Activated T-cell treated with anti-CD3 and anti-CD28 coated beads for 1 hour (primary cell): ENCODE results near the gene UBE2N.

ENCODE experiments used
- DNase-seq: peaks from one replicate; pipeline ENCODE4 v3.0.0-alpha.2; 2020; ENCODE audit warnings: low read depth

Gene UBE2N, protein sequence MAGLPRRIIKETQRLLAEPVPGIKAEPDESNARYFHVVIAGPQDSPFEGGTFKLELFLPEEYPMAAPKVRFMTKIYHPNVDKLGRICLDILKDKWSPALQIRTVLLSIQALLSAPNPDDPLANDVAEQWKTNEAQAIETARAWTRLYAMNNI

DNA sequence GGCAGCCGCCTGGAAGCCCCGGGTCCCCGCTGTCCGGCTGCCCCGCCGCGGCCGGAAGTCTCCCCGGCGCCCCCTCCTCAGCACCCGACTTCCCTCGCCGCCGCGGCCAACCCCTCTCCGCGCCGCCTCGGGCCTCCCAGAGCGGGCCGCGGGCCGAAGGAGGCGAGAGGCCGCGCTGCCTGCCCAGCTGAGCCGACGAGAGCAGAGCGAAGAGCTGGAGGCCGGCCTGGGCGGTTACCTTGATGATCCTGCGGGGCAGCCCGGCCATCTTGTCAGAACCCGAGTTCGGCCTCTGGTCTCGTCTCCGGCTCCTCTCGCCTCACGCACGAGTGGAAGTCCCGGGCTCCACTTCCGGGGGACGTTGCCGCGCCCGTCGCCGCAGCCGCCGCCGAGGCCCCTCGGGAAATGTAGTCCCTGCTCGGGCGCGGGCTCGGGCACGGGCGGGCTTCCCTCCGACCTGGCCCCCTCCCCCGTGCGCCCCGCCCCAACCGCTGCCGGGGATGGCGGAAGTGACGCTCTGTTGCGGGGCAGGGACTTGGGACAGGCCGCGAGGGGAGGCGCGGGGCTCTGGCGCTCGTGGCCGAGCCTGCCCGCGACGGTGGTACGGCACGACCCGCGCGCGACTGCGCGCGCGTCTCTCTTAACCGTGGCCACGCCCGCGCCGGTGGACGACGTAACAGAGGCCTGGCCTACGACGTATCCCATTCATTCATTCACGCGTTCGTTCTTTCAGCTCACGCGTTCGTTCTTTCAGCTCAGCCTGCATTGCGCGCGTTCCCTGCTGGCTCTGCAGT is at the start of gene UBE2N:
Gene UBE2N, minus strand, starts transcription at position 331 of the 794 bp plus-strand sequence. Its CDS starts 63 bp downstream, at position 268.
- DNase-seq, result peak; percentile 93

DNA sequence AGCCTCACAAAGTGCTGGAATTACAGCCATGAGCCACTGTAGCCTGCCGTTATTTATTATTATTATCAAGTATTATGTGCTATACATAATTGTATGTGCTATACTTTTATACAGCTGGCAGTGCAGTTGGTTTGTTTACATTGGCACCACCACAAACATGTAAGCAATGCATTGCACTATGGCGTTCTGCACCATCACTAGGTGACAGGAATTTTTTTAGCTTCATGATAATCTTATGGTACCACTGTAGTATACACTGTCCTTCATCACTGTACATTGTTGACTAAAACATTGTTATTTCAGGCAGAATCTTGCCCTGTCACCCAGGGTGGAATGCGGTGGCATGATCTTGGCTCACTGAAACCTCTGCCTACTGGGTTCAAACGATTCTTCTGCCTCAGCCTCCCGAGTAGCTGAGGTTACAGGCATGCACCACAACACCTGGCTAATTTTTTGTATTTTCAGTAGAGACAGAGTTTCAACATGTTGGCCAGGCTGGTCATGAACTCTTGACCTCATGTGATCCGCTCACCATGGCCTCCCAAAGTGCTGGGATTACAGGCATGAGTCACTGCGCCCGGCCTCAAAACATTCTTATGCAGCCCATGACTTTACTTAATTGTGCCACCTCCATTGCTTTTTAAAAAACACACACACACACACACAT is 42.7 kb upstream of the UBE2N start:
- no peak for DNase-seq

DNA sequence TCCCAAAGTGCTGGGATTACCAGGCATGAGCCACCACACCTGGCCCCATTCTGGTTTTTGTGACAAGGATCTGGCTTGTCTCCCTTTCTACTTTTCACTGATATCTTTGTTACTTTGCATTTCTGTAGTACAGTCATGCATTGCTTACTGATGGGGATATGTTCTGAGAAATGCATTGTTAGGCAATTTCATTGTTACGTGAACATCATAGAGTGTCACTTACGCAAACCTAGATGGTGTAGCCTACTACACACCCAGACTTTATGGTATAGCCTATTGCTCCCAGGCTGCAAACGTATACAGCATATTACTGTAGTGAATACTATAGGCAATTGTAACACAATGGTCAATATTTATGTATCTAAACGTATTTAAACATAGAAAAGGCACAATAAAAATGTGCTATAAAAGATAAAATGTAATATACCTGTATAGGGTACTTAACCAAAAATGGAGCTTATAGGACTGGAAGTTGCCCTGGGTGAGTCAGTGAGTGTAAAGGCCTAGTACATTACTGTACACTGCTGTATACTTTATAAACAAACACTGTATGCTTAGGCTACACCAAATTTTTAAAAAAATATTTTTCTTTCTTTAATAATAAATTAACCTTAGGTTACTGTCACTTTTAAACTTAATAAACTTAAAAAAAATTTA is 41.5 kb upstream of the UBE2N start:
- no peak for DNase-seq

DNA sequence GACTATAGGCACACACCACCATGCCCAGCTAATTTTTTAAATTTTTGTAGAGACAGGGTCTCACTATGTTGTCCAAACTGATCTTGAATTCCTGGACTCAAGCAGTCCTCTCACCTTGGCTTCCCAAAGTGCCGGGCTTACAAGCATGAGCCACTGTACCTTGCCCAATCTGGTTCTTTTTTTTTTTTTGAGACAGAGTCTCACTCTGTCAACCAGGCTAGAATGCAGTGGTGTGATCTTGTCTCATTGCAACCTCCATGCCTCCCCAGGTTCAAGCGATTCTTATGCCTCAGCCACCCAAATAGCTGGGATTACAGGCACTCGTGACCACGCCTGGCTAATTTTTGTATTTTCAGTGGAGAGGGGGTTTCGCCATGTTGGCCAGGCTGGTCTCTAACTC is 41.0 kb upstream of the UBE2N start:
- DNase-seq, result no peak

DNA sequence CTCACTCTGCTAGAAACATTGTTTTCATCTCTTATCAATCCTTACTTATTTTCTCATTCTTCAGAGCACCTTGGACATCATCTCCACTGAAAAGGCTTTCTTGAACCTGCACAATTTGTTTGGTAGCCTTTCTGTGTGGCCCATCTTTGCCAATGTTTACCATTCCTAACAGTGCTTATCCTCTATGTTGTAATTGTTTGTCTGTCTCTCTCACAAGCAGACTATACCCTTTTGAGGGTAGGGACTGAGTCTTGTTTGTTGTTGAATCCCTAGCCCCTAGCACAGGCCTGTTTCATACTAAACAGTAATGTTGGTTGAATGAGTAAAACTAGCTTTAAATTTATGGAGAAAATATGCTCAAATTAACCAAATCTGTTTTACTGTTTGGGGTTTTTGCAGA is 34.8 kb upstream of the UBE2N start:
- no peak for DNase-seq

DNA sequence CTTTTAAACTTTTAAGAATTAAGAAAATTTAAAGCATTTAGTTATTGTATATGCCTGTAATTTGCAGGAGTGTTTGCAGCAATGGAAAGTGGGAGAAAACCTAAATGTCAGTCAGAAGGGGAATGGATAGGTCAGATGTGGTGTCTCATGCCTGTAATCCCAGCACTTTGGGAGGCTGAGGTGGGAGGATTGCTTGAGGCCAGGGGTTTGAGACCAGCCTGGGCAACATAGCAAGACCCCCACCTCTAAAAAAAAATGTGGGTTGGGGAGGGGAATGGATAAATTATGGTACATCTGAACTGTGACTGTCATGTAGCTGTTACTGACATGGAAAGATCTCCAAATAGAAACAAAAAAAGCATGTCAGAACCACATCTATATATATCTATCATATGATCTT is 27.6 kb upstream of the UBE2N start:
- DNase-seq, result no peak

DNA sequence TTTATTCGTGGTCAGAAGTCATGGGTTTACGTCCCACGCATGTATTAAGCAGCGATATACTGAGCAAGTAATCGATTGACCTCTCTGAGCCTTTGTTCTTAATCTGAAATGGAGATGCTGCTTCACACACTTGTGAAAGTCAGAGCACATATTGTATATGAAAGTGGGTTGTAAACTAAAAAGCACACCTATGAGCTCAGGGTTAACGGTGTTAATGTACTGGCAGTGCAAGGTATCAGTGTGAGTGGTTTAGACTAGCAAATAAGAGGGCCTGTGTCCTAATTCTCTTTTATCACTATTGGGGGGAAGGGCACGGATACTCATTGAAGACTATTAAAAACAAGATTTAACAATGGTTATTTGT is 26.2 kb upstream of the UBE2N start:
- no peak for DNase-seq

DNA sequence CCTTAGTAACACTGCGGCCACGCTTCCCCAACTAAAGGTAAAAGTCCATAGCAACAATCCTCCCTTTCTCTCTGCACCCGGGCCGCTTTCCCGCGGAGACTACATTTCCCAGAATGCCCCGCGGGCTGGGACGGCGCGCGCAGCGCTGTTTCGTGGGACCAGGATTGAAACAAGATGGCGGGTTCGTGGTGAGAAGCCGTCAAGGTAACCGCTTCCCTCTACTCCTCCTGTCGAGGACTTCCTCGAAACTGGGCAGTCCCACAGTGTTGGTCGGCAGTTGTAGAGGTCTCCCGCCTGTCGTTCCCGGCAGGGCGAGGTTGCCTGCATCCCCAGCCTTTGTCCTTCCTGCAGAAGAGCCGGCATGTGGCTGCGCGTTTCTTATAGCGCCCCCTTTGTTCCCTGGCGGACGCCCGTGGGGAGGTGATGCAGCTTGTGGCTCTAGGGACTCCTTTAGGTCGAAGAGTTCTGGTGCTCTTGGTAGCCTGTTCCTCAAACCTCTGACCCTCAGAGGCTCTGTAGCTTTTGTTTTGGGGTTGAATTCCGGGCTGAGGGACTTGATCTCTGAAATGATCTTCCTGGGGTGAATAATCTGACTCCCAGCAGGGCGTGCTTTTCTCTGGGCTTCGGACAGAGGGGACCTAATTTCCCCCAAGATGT is 25.7 kb upstream of the UBE2N start, which contains the start of gene MRPL42:
Gene MRPL42, plus strand, starts transcription at position 164 of the 657 bp plus-strand sequence. CDS start 1,772 bp downstream, outside the sequence.
- DNase-seq, result peak; percentile 93

DNA sequence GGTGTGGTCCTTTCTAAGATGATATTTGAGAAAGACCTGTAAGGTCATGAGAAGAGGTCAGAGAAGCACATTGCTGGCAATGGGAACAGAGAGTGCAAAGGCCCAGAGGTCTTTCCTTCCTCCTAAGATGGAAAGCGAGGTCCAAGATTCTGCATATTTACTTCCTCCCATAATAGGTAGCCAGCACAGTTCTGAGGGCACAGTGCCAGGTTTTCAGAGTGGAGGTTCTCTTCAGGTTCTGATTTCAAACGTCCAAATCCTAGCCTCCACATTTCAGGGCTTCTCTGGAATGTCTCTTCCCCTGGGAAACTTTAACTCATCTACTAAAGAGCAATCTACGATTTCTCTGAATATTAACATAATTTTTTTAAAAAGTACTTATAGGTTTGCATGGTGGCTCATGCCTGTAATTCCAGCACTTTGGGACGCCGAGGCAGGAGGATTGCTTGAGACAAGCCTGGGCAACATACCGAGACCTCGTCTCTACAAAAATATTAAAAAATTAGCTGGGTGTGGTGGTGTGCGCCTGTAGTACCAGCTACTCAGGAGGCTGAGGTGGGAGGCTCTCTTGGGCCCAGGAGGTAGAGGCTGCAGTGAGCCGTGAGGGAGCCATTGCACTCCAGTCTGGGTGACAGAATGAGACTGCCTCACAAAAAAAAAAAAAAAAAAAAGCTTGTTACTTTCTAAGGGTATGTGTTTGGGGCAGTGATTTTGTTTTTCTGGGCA is 25.0 kb upstream of the UBE2N start:
- DNase-seq, result no peak

DNA sequence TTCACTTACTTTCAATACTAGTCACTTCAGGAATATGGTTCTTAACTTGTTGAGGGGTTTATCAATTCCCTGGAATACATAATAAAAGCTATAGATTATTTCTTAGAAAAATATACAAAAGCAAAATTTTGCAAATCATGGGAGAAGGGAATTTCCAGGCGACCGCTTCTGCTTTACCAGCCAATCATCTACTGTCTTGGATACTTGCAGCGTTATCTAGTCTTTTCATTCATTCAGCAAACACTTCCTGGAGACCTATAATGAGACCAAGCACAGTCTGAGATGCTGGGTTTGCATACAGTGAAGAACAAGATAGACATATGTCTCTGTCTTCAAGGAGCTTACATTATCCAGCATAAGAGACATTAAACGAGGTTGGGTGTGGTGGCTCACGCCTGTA is 24.1 kb upstream of the UBE2N start:
- no peak for DNase-seq

DNA sequence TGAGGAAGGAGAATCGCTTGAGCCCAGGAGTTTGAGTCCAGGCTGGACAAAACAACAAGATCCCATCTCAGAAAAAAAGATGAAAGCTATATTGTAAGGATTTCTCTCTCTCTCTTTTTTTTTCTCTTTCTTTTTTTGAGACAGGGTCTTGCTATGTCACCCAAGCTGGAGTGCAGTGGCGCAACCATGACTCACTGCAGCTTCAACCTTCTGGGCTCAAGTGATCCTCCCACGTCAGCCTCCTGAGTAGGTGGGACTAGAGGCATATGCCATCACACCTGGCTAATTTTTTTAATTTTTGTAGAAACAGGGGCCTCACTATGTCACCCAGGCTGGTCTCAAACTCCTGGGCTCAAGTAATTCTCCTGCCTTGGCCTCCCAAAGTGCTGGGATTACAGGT is 19.8 kb upstream of the UBE2N start:
- DNase-seq, result no peak

DNA sequence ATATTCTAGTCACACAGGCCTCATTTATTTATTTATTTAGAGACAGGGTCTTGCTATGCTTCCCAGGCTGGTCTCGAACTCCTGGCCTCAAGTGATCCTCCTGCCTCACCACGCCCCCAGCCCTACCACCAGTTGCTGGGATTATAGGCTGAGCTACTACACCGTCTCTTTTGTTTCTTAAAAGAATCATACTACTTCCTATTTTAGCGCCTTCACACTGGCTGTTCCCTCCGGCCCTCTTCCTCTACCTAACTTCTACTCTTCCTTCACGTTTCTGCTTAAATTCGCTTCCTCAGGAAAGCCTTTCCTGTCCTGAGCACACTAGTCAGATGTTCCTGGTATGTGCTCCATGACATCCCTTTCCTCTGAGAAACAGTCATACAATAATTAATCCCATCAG is 19.2 kb upstream of the UBE2N start:
- no peak for DNase-seq

DNA sequence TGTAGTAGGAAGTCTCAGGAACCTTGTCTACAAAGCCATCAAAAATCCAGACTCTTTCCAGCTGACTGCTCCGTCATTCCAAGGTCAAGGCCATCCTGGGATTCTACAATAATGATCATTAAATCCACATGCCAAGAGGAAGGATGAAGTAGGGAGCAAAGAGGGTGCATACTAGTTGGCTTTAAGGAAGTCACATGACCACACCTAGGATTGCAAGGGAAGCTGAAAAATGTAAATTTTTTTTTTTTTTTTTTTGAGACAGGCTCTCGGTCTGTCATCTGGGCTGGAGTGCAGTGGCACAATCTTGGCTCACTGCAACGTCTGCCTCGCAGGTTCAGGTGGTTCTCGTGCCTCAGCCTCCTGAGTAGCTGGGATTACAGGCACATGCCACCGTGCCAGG is 18.3 kb upstream of the UBE2N start:
- DNase-seq, result no peak

DNA sequence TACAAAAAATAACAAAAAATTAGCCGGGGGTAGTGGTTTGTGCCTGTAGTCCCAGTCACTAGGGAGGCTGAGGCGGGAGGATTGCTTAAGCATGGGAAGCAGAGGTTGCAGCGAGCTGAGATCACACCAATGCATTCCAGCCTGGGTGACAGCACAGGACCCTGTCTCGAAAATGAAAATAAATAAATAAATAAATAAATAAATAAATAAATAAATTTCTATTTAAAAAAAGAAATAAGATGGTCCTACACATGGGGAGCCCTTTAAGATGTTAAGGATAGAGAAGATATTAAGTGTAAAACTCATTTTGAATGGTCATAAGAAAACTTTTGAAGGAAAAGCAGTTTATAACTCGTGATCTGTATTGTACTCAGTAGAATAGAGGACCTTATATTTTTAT is 17.4 kb upstream of the UBE2N start:
- no peak for DNase-seq

DNA sequence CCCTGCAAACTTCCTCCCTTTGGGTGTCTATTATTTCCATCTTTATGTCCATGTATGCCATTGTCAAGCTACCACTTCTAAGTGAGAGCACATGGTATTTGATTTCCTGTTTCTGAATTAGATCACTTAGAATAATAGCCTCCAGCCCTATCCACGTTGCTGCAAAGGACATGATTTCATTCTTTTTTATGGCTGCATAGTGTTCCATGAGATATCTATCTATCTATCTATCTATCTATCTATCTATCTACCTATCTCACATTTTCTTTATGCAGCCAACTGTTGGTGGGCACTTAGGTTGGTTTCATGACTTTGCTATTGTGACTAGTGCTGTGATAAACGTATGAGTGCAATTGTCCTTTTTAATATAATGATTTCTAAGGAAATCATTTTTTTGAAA is 14.3 kb upstream of the UBE2N start:
- no peak for DNase-seq

DNA sequence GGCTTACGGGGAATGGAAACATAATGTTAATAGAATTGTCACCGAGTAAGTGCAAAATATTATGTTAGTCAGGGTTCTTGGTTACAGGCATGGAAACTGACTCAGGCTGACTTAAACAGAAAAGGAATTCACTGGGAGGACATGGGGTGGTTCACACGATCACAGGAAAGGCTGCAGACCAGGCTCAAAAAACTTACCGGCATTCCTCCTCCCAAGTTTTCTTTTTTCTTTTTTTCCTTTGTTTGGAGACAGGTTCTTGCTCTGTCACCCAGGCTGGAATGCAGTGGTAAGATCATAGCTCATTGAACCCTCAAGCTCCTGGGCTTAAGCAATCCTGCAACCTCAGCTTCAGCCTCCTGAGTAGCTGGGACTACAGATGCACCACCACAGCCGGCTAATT is 11.9 kb upstream of the UBE2N start:
- DNase-seq, result no peak

DNA sequence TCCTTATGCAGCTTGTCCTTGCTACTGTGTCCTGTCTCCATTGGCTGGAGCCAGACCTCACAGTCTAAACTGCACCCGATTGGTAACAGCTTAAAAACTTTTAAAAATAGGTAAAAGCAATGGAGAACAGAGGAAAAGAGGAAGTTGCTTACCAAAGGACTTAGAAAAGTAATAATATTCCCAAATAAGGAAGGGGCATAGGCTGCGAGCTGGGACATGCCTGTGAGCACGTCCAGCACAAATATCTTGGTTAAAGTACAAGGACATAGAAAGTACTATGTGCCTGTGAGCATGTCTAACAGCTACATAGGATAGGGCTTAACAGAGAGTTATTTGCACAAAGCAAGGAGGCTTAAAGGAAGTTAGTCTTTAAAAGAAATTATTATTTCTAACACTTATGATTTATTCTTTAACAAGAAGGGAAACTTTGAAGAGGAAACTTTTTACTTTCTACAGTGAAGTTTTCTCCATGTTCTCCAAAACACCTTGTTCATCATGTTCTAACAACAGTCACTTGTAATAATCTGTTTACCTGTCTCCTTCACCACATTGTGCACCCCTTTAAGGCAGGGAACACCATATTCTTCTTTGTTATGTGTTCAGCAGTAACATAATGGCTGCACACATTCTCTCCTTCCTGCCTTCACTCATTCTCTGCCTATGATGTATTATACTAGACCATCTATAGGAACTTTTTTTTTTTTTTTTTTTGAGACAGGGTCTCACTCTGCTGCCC is 9.8 kb upstream of the UBE2N start:
- no peak for DNase-seq

DNA sequence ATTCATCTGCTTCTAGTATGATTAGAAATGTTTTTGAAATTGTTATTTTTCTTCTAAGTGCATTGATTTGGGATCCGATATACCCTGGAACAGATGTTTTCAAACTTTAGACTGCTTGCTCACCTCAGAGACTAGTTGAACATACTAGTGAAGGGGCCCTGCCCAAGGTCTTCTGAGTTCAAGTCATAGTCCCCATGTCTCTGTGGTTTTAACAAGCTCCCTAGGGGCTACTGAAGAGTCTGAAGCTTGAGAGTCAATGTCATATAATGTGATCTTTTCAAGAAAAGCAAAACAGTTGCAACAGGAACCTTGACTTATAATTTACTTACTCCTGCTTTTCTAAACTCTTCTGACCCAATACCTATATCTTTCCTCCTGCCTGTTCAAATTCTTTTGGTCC is 7.5 kb upstream of the UBE2N start:
- no peak for DNase-seq

DNA sequence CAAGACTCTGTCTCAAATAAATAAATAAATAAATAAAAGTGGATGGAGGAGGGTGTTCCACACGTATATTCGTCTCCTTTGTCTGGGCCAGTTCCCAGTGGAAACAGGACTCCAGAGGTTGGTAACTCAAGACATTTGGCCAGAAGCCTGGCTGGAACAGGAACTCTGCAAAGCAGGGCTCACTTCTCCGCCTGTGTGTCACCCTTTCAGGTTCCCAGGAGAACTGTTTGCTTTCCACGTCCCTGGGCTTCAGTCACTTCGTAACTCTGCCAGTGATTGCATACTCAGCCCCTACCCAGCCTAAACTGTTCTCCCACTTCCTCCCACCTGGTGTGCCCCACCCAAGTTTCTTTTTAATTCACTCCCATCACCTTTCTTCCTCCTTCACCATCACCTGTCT is 7.0 kb upstream of the UBE2N start:
- DNase-seq, result no peak

DNA sequence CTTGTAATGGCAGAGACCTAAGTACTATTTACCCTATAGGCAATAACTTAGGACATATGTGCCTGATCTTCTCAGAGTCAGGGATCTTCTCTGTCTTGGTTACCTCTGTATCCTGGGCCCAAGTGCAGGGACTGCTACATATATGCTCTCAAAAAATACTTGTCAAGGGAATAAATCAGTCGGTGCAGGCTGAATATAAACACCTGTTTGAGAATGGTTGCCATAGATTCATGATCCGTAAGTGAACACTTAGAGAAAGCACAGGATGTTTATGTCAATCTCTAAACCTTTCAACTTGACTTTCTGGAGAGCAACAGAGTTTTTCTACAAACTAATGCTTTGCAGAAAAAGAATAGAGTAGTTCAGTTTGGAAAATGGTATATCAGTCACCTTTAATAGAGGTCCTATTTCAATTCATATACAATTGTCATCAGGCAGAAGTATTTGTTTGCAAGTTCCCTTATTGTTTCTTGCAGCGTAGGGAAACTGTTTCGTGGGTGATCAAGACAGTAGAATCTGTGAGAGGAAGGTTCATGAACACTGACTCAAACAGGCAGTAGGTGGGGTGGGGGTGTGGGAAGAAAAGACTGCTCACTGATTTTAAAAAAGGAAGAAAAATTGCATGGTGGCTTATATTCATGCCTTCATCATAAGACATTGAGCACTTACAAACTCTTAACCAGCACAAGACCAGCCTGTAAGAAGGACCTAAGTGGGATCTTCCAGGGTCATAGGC is 6.0 kb upstream of the UBE2N start:
- no peak for DNase-seq
